K562 (cell line): ENCODE results near the gene CUX1. TPM values are rescaled to one million over a fixed set of nuclear protein-coding genes. Genes with fewer than 3 reads are reported as not detected.
A peak's percentile ranks its signal among the peaks of the same experiment; 100 is the strongest.

ENCODE experiments used
- ARNT ChIP-seq, 2 experiments: fragments of 450-650 bp; IDR thresholded peaks; 2 replicates each; pipeline ENCODE4 v1.6.1; 2016; ENCODE audit warnings: mild to moderate bottlenecking in 1 of 2
- BHLHE40 ChIP-seq: IDR thresholded peaks from 2 replicates; pipeline ENCODE4 v1.6.1; 2011; ENCODE audit warnings: low read length, improper control_type of control experiment
- CC2D1A ChIP-seq: fragments of 450-650 bp; IDR thresholded peaks from 2 replicates; pipeline ENCODE4 v1.6.1; 2017; ENCODE audit warnings: mild to moderate bottlenecking
- CHD4 ChIP-seq: fragments of 200-600 bp; sonication (generic); IDR thresholded peaks from 3 replicates; pipeline ENCODE4 v1.6.1; 2012; ENCODE audit warnings: low read depth, mild to moderate bottlenecking, mixed read lengths, low read length, inconsistent platforms; ENCODE audit not compliant: insufficient read depth, insufficient replicate concordance, poor library complexity, severe bottlenecking
- CSDE1 ChIP-seq, 2 experiments: fragments of 450-650 bp; IDR thresholded peaks; 2 replicates each; pipeline ENCODE4 v1.6.1; 2016; ENCODE audit warnings: mild to moderate bottlenecking in 1 of 2
- CTCFL ChIP-seq: IDR thresholded peaks from 2 replicates; pipeline ENCODE4 v1.6.1; 2011; ENCODE audit warnings: borderline replicate concordance, low read depth, mild to moderate bottlenecking, moderate library complexity, low read length; ENCODE audit not compliant: insufficient read depth, poor library complexity, severe bottlenecking
- EGR1 ChIP-seq: fragments of 450-650 bp; conservative IDR thresholded peaks from 2 replicates; pipeline ENCODE4 v1.6.1; 2017; ENCODE audit warnings: mild to moderate bottlenecking
- MCM2 ChIP-seq: fragments of 450-650 bp; IDR thresholded peaks from 2 replicates; pipeline ENCODE4 v1.6.1; 2017; ENCODE audit warnings: low read depth, mild to moderate bottlenecking
- MED1 ChIP-seq: sonication (generic); formaldehyde crosslinking; IDR thresholded peaks from 2 replicates; pipeline ENCODE4 v1.8.1; 2023; ENCODE audit warnings: missing genetic modification reagents, borderline replicate concordance
- MEIS2 ChIP-seq: fragments of 450-650 bp; IDR thresholded peaks from 2 replicates; pipeline ENCODE4 v1.6.1; 2014; ENCODE audit warnings: mild to moderate bottlenecking; ENCODE audit not compliant: partially characterized antibody
- MYNN ChIP-seq, 2 experiments: sonication (generic); formaldehyde crosslinking in 1 of 2; IDR thresholded peaks; 2 replicates each; pipeline versions ENCODE4 v1.5.0 to v1.6.1; 2016 to 2020; ENCODE audit warnings: antibody characterized with exemption in 1 of 2, missing genetic modification reagents in 1 of 2
- NCOR1 ChIP-seq: fragments of 450-650 bp; IDR thresholded peaks from 2 replicates; pipeline ENCODE4 v1.6.1; 2016; ENCODE audit warnings: mild to moderate bottlenecking, moderate library complexity
- PBX2 ChIP-seq, 2 experiments: IDR thresholded peaks in 1 of 2; conservative IDR thresholded peaks in 1 of 2; 2 replicates each; pipeline ENCODE4 v1.6.1; 2016; ENCODE audit warnings: low read depth in 2 of 2, mild to moderate bottlenecking in 1 of 2, missing compliant biosample characterization in 1 of 2, missing genetic modification characterization in 1 of 2, moderate library complexity in 1 of 2
- PKNOX1 ChIP-seq: fragments of 450-650 bp; IDR thresholded peaks from 2 replicates; pipeline ENCODE4 v1.6.1; 2016
- RAD21 ChIP-seq, 2 experiments: fragments of 250-450 bp in 1 of 2; fragments of 450-650 bp in 1 of 2; sonication (Bioruptor Pico) in 1 of 2; formaldehyde crosslinking in 1 of 2; IDR thresholded peaks in 1 of 2; conservative IDR thresholded peaks in 1 of 2; 2 replicates each; pipeline versions ENCODE4 v1.4.0 to v1.8.0; 2020 to 2022; ENCODE audit warnings: mild to moderate bottlenecking in 2 of 2, moderate library complexity in 1 of 2
- SOX6 ChIP-seq: fragments of 450-650 bp; IDR thresholded peaks from 2 replicates; pipeline ENCODE4 v1.6.1; 2014; ENCODE audit warnings: mild to moderate bottlenecking
- SPI1 ChIP-seq: IDR thresholded peaks from 2 replicates; pipeline ENCODE4 v1.6.1; 2011; ENCODE audit warnings: low read depth, low read length, control low read depth, borderline replicate concordance
- TBP ChIP-seq: optimal IDR thresholded peaks from 2 replicates; pipeline ENCODE3; 2011; ENCODE audit warnings: low read depth, low read length, improper control_type of control experiment
- ZC3H8 ChIP-seq: fragments of 450-650 bp; IDR thresholded peaks from 2 replicates; pipeline ENCODE4 v1.6.1; 2017
- ZNF143 ChIP-seq: sonication (generic); formaldehyde crosslinking; IDR thresholded peaks from 2 replicates; pipeline ENCODE4 v1.9.0; 2022; ENCODE audit warnings: mild to moderate bottlenecking, missing genetic modification reagents
- ZNF24 ChIP-seq: fragments of 450-650 bp; IDR thresholded peaks from 2 replicates; pipeline ENCODE4 v1.6.1; 2016
- ZNF311 ChIP-seq: fragments of 250-450 bp; sonication (Bioruptor Pico); IDR thresholded peaks from 2 replicates; pipeline ENCODE4 v1.4.0; 2020; ENCODE audit warnings: mild to moderate bottlenecking, moderate library complexity
- ZNF655 ChIP-seq: fragments of 250-450 bp; sonication (Bioruptor Pico); IDR thresholded peaks from 2 replicates; pipeline ENCODE4 v1.5.0; 2021
- polyA plus RNA-seq, 8 experiments: library from polyadenylated mRNA; depleted of rRNA in 4 of 8; stranded (reverse) in 5 of 8; unstranded in 3 of 8; fragments of >200 nt; fragmentation: Nextera tagmentation in 2 of 8; fragmentation: Illumina TruSeq in 1 of 8; extraction: Ambion mirVana in 2 of 8; extraction: Trizol in 1 of 8; gene quantifications; 2 replicates each; pipeline versions ENCODE4 v1.2.1 to v1.2.3, GENCODE V29; 2011 to 2014; ENCODE audit warnings: inconsistent platforms in 1 of 8, missing spikeins in 1 of 8
- total RNA-seq, 7 experiments: library from RNA; depleted of rRNA in 6 of 7; stranded (reverse); fragments of >200 nt in 6 of 7; fragmentation: Illumina TruSeq in 2 of 7; extraction: Trizol in 2 of 7; gene quantifications; 2 replicates each; pipeline versions ENCODE4 v1.2.1 to v1.2.3, GENCODE V29; 2011 to 2021; ENCODE audit warnings: low replicate concordance in 1 of 7

Gene CUX1
- total and polyA plus RNA-seq, 9 of the 15 experiments (the other 6 are each of a cell fraction or from before 2014, with no cell fraction given): 3.6 to 55.3 (median 25.2) TPM

GRCh38 chr7:101947899-101948298, 130.5 kb downstream of the CUX1 start (continued):
- TF ChIP-seq CTCFL: no peak
- peak; percentile 60 for TF ChIP-seq NCOR1
- TF ChIP-seq EGR1: peak; percentile 70
- peak in 1 of 2 experiments; percentile 5; a peak in 1 of 4 replicates for TF ChIP-seq RAD21 (CRISPR knock-in tag; conservative IDR thresholded peaks at IDR 0.05 in 1 of 2, IDR thresholded peaks at IDR 0.05 in 1 of 2)
- TF ChIP-seq PBX2 (CRISPR knock-in tag; IDR thresholded peaks at IDR 0.05; ENCODE audit: low read depth): no peak
- peak; percentile 65; the same call in 1 of the 2 replicates for TF ChIP-seq PBX2 (tag; conservative IDR thresholded peaks at IDR 0.05; ENCODE audit: low read depth)
- 0 out of 2 replicates have a peak, but pooled peaks have one; percentile 32 for TF ChIP-seq CC2D1A
- no peak for TF ChIP-seq TBP
- TF ChIP-seq BHLHE40: peak; percentile 16; the same call in 1 of the 2 replicates
- no peak for TF ChIP-seq MCM2
- TF ChIP-seq ZNF311: no peak
- TF ChIP-seq PKNOX1: 0 out of 2 replicates have a peak, but pooled peaks have one; percentile 30
- TF ChIP-seq SOX6: 0 out of 2 replicates have a peak, but pooled peaks have one; percentile 31
- TF ChIP-seq MYNN (IDR thresholded peaks at IDR 0.05): no peak
- no peak for TF ChIP-seq MYNN (CRISPR knock-in tag; IDR thresholded peaks at IDR 0.05)
- no peak for TF ChIP-seq CHD4
- TF ChIP-seq SPI1: no peak
- no peak for TF ChIP-seq MED1 (CRISPR knock-in tag)
- TF ChIP-seq MEIS2: peak; percentile 71
- no peak for TF ChIP-seq ZNF143
- TF ChIP-seq ZC3H8: no peak
- no peak for TF ChIP-seq ZNF655
- no peak for TF ChIP-seq ZNF24
- no peak for TF ChIP-seq ARNT (IDR thresholded peaks at IDR 0.05)
- no peak for TF ChIP-seq CSDE1 (IDR thresholded peaks at IDR 0.05)
